A673 (cell line): Measurements from ENCODE around the gene HOMER2. TPM values are rescaled to one million over a fixed set of nuclear protein-coding genes. Genes with fewer than 3 reads are reported as not detected.
A peak's percentile ranks its signal among the peaks of the same experiment; 100 is the strongest.

Experiments
- BruUV-seq: library from RNA; stranded (reverse); fragments of 400-500 nt; replicated peaks from 2 replicates; lab custom pipeline; 2021; lab: Mats Ljungman, UMichigan
- CTCF ChIA-PET: fragments of 300-600 bp; sonication (Branson Sonifier 250); formaldehyde crosslinking; loops from one replicate; lab custom pipeline; 2022; ENCODE audit warnings: antibody characterized with exemption; lab: Charles Lee
- POLR2A ChIA-PET: fragments of 300-600 bp; sonication (Branson Sonifier 250); formaldehyde crosslinking; loops from one replicate; lab custom pipeline; 2022; ENCODE audit warnings: antibody characterized with exemption; ENCODE audit not compliant: low non-redundant PET; lab: Charles Lee
- DNase-seq: peaks from one replicate; pipeline ENCODE4 v3.0.0-alpha.2; 2015; ENCODE audit warnings: low spot score
- H3K27ac ChIP-seq: fragments of 200-600 bp; sonication (generic); 2 replicates; pipeline ENCODE4 v1.5.1; 2016; ENCODE audit warnings: mixed run types, low read depth, mild to moderate bottlenecking, mixed read lengths, antibody characterized with exemption, low read length; ENCODE audit not compliant: poor library complexity, severe bottlenecking
- H3K27me3 ChIP-seq: fragments of 200-600 bp; sonication (generic); replicated peaks from 2 replicates; pipeline ENCODE4 v1.6.1; 2017; ENCODE audit warnings: mixed run types, low read depth, mild to moderate bottlenecking, mixed read lengths, antibody characterized with exemption, low read length; ENCODE audit not compliant: insufficient read depth, poor library complexity
- H3K36me3 ChIP-seq: fragments of 200-600 bp; sonication (generic); 2 replicates; pipeline ENCODE4 v1.6.1; 2016; ENCODE audit warnings: mixed run types, mild to moderate bottlenecking, mixed read lengths, antibody characterized with exemption, low read length; ENCODE audit not compliant: insufficient read depth, poor library complexity, severe bottlenecking
- H3K4me1 ChIP-seq: fragments of 200-600 bp; sonication (generic); 2 replicates; pipeline ENCODE4 v1.6.1; 2017; ENCODE audit warnings: mixed run types, mild to moderate bottlenecking, mixed read lengths, antibody characterized with exemption, low read length; ENCODE audit not compliant: insufficient read depth, poor library complexity, severe bottlenecking
- H3K4me3 ChIP-seq: fragments of 200-600 bp; sonication (generic); 2 replicates; pipeline ENCODE4 v1.5.1; 2016; ENCODE audit warnings: low read depth, mixed run types, mild to moderate bottlenecking, mixed read lengths, low read length; ENCODE audit not compliant: poor library complexity, severe bottlenecking
- H3K9me3 ChIP-seq: fragments of 200-600 bp; sonication (generic); 2 replicates; pipeline ENCODE4 v1.6.1; 2016; ENCODE audit warnings: mixed run types, low read depth, mild to moderate bottlenecking, mixed read lengths, antibody characterized with exemption, low read length; ENCODE audit not compliant: poor library complexity, severe bottlenecking
- EZH2 ChIP-seq: fragments of 200-600 bp; sonication (generic); IDR thresholded peaks from 2 replicates; pipeline ENCODE4 v1.6.1; 2017; ENCODE audit warnings: borderline replicate concordance, low read depth, mild to moderate bottlenecking, mixed read lengths, antibody characterized with exemption, low read length; ENCODE audit not compliant: poor library complexity, severe bottlenecking
- intact Hi-C: fragments of 100-400 bp; cut with micrococcal nuclease; formaldehyde crosslinking; loops from one replicate; pipeline ENCODE4 v1.10.0; 2022; ENCODE audit not compliant: unreplicated experiment
- total RNA-seq: library from RNA; stranded (reverse); gene quantifications from 2 replicates; pipeline ENCODE4 v1.2.3, GENCODE V29; 2021
- TF ChIP-seq, protein P1 (sequence below): fragments of 300-800, 200-600 bp; sonication (generic); conservative IDR thresholded peaks from 2 replicates; pipeline ENCODE4 v1.5.1; 2017; ENCODE audit warnings: low read depth, mild to moderate bottlenecking, antibody characterized with exemption, low read length, moderate library complexity, mixed read lengths

Gene HOMER2
- total RNA-seq, 1 experiment from 2014 or later = 6.7 TPM

DNA sequence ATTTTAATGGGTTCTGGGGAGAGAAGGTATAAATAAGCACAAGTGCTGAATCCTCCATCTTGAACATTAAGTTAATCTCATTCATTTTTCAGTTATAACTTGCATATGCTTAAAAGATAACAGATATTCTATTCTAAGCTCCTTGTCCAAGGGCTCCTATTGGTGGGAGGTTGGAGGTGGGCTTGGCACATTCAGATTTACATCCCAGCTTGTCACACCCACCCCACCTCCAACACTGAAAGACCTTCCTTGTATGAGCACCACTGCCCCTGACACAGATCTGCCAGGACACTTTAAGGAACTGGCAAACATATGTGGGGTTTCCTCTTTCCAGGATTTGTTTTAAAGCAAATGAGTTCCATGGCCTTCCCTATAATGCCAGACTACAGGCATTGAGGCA lies 30.6 kb downstream of the HOMER2 start:
- no TSS peak for BruUV-seq
- ChIA-PET POLR2A (no interaction called here), CTCF (no interaction called here)
- DNase-seq = no peak
- Histone ChIP-seq H3K4me1 (no peaks in the 10 kb centered on the region), H3K36me3 (no peaks in the 10 kb centered on the region), H3K4me3 (no peak overlapping the region), H3K9me3 (no peaks in the 10 kb centered on the region), H3K27me3 (no peaks in the 10 kb centered on the region), H3K27ac (no peak overlapping the region)
- intact Hi-C loops = no loop called here
- TF ChIP-seq, protein P1, sequence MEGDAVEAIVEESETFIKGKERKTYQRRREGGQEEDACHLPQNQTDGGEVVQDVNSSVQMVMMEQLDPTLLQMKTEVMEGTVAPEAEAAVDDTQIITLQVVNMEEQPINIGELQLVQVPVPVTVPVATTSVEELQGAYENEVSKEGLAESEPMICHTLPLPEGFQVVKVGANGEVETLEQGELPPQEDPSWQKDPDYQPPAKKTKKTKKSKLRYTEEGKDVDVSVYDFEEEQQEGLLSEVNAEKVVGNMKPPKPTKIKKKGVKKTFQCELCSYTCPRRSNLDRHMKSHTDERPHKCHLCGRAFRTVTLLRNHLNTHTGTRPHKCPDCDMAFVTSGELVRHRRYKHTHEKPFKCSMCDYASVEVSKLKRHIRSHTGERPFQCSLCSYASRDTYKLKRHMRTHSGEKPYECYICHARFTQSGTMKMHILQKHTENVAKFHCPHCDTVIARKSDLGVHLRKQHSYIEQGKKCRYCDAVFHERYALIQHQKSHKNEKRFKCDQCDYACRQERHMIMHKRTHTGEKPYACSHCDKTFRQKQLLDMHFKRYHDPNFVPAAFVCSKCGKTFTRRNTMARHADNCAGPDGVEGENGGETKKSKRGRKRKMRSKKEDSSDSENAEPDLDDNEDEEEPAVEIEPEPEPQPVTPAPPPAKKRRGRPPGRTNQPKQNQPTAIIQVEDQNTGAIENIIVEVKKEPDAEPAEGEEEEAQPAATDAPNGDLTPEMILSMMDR = no peak
- no peak for TF ChIP-seq EZH2

DNA sequence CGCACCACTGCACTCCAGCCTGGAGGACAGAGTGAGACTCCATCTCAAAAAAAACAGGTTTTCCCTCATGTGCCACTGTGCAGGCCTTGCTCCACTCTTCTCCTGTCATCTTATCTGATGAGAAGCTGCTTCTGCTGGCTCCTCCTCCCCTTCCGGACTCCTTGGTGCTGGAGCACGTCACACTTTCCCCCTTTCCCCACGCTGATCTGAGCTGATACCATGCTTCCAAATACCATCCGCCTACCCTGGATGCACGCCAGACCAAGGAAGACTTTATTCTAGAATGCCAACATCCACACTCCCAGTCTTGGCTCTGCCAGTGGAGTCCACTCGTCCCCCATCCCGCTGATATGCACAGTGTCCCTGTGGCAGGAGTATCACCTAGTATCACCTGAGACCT lies 31.3 kb downstream of the HOMER2 start:
- no peak overlapping the region for H3K4me3 ChIP-seq
- no peaks in the 10 kb centered on the region for H3K4me1 ChIP-seq
- H3K36me3 ChIP-seq = no peaks in the 10 kb centered on the region
- no peaks in the 10 kb centered on the region for H3K9me3 ChIP-seq
- H3K27me3 ChIP-seq = no peaks in the 10 kb centered on the region
- ChIA-PET CTCF (no interaction called here), POLR2A (no interaction called here)
- no peak overlapping the region for H3K27ac ChIP-seq
- peak; percentile 19 for DNase-seq
- BruUV-seq = no TSS peak
- TF ChIP-seq EZH2 = no peak
- TF ChIP-seq, protein P1 = no peak
- intact Hi-C loops = no loop called here

DNA sequence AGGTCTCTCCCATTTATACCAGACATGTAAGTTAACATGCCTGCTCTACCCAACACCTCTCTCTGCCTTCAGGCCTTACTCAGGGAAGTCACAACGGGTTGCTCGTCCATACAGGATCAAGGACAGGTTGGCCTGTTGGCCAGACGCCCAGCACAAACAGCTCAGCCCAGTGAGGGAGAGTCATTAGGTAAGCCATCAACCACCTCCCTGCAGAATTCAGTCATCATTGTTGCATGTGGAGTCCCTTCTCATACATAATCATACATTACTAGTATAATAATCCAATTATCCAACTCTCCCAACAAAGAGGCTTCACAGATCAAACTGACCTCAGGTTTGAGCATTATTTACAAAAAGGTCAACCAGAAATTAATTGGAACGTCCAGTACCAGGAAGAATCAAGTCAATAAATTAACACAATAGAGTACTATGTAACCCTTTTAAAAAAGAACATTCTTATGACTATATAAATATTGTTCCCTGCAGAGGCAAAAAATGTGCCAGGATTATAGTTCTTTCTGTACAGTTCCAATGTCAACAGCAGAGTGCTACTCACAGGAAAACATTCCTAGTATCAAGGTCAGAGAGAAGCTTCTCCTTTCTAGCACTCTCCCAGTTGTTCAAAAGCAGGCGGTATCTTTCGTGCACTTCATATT lies 33.2 kb downstream of the HOMER2 start:
- no TSS peak for BruUV-seq
- H3K4me1 ChIP-seq = no peaks in the 10 kb centered on the region
- H3K9me3 ChIP-seq = no peaks in the 10 kb centered on the region
- peaks cover 4% of the 10 kb centered on the region for H3K27me3 ChIP-seq
- TF ChIP-seq, protein P1 = no peak
- no peak for TF ChIP-seq EZH2
- H3K36me3 ChIP-seq = no peaks in the 10 kb centered on the region
- intact Hi-C loops = no loop called here
- H3K4me3 ChIP-seq = no peak overlapping the region
- no peak for DNase-seq
- ChIA-PET CTCF (no interaction called here), POLR2A (no interaction called here)
- no peak overlapping the region for H3K27ac ChIP-seq
